Endothelial cell (in vitro differentiated cells): ENCODE results near the gene EYA2. TPM values are rescaled to one million over a fixed set of nuclear protein-coding genes. Genes with fewer than 3 reads are reported as not detected.

ENCODE experiments used
- DNase-seq: peaks from one replicate; pipeline ENCODE4 v3.0.0; 2021; ENCODE audit warnings: low spot score
- H3K27ac Mint-ChIP-seq: one replicate; pipeline ENCODE4 v1.8.0; 2021; ENCODE audit warnings: mixed read lengths, inconsistent platforms; ENCODE audit not compliant: unreplicated experiment
- H3K27me3 Mint-ChIP-seq: one replicate; pipeline ENCODE4 v1.8.0; 2021; ENCODE audit warnings: mild to moderate bottlenecking, moderate library complexity, mixed read lengths, inconsistent platforms; ENCODE audit not compliant: unreplicated experiment
- H3K36me3 Mint-ChIP-seq: one replicate; pipeline ENCODE4 v1.8.0; 2021; ENCODE audit warnings: mild to moderate bottlenecking, low read depth, mixed read lengths, inconsistent platforms; ENCODE audit not compliant: unreplicated experiment
- H3K4me1 Mint-ChIP-seq: one replicate; pipeline ENCODE4 v1.8.0; 2021; ENCODE audit warnings: mild to moderate bottlenecking, mixed read lengths, inconsistent platforms; ENCODE audit not compliant: unreplicated experiment
- H3K4me3 Mint-ChIP-seq: one replicate; pipeline ENCODE4 v1.8.0; 2021; ENCODE audit warnings: mild to moderate bottlenecking, mixed read lengths, inconsistent platforms; ENCODE audit not compliant: unreplicated experiment
- H3K9me3 Mint-ChIP-seq: one replicate; pipeline ENCODE4 v1.8.0; 2021; ENCODE audit warnings: mixed read lengths, inconsistent platforms; ENCODE audit not compliant: unreplicated experiment
- CTCF ChIP-seq: fragments of 200-600 bp; sonication (generic); IDR thresholded peaks from one replicate; pipeline ENCODE4 v1.5.0; 2021; ENCODE audit warnings: antibody characterized with exemption; ENCODE audit not compliant: unreplicated experiment
- total RNA-seq: library from RNA; stranded (reverse); fragmentation: NEBNext Ultra II Directional; extraction: Animal tissue kit (Norgen Biotek cat#: 25700); gene quantifications from one replicate; pipeline ENCODE4 v1.2.1, GENCODE V29; 2021; ENCODE audit not compliant: unreplicated experiment

EYA2 gene
- total RNA-seq, 1 donor from 2014 or later = not detected

GRCh38 chr20:46850896-46851295, 43.7 kb upstream of the EYA2 start:
- Mint-ChIP-seq H3K4me1 (no peaks in the 10 kb centered on the region), H3K27ac (no peak overlapping the region), H3K4me3 (no peak overlapping the region), H3K9me3 (no peaks in the 10 kb centered on the region), H3K27me3 (no peaks in the 10 kb centered on the region), H3K36me3 (no peaks in the 10 kb centered on the region)
- no peak for TF ChIP-seq CTCF
- DNase-seq = no peak

GRCh38 chr20:46851746-46852145, 42.9 kb upstream of the EYA2 start:
- H3K27ac Mint-ChIP-seq = no peak overlapping the region
- no peaks in the 10 kb centered on the region for H3K27me3 Mint-ChIP-seq
- DNase-seq = no peak
- no peak overlapping the region for H3K4me3 Mint-ChIP-seq
- H3K9me3 Mint-ChIP-seq = no peaks in the 10 kb centered on the region
- no peaks in the 10 kb centered on the region for H3K36me3 Mint-ChIP-seq
- no peak for TF ChIP-seq CTCF
- peaks cover under 1% of the 10 kb centered on the region for H3K4me1 Mint-ChIP-seq

- TF ChIP-seq CTCF = no peak
These were observed 42.3 kb upstream of the EYA2 start for GRCh38 chr20:46852313-46852712.

GRCh38 chr20:46853926-46854325, 40.7 kb upstream of the EYA2 start:
- Mint-ChIP-seq H3K9me3 (no peaks in the 10 kb centered on the region), H3K36me3 (no peaks in the 10 kb centered on the region), H3K27ac (no peak overlapping the region), H3K4me1 (peaks cover 7% of the 10 kb centered on the region), H3K27me3 (no peaks in the 10 kb centered on the region), H3K4me3 (no peak overlapping the region)
- TF ChIP-seq CTCF = no peak
- DNase-seq = no peak

More at GRCh38 chr20:46852313-46852712, 42.3 kb upstream of the EYA2 start:
- no peak for DNase-seq
- no peaks in the 10 kb centered on the region for H3K36me3 Mint-ChIP-seq
- H3K4me3 Mint-ChIP-seq = no peak overlapping the region
- H3K4me1 Mint-ChIP-seq = peaks cover 6% of the 10 kb centered on the region
- no peak overlapping the region for H3K27ac Mint-ChIP-seq
- no peaks in the 10 kb centered on the region for H3K9me3 Mint-ChIP-seq
- H3K27me3 Mint-ChIP-seq = no peaks in the 10 kb centered on the region

GRCh38 chr20:46857061-46857831, 37.4 kb upstream of the EYA2 start:
- no peak for DNase-seq
- TF ChIP-seq CTCF = no peak
- Mint-ChIP-seq H3K9me3 (no peaks in the 10 kb centered on the region), H3K27me3 (no peaks in the 10 kb centered on the region), H3K4me3 (no peak overlapping the region), H3K36me3 (no peaks in the 10 kb centered on the region), H3K27ac (peak overlapping the region; percentile 74), H3K4me1 (peaks cover 7% of the 10 kb centered on the region)
